Measurements from ENCODE around the gene ATE1. TPM values are rescaled to one million over a fixed set of nuclear protein-coding genes. Genes with fewer than 3 reads are reported as not detected.

The ATE1 gene
- total RNA-seq, 2 experiments from 2014 or later = 18.5 to 20.9 TPM

- ATAC-seq (ENCODE audit: poor library complexity) (no peak), DNase-seq (no peak)
- H3K27ac ChIP-seq (ENCODE audit: low read depth in 1 of 2, low read length in 2 of 2) = no peak overlapping the region
- intact Hi-C loops (cut with DNase I, micrococcal nuclease) = no loop called here
- Mint-ChIP-seq H3K4me1 (ENCODE audit: low read depth) (peaks cover 4% of the 10 kb centered on the region), H3K36me3 (ENCODE audit: low read depth) (peaks cover 65% of the 10 kb centered on the region), H3K27ac (no peak overlapping the region), H3K27me3 (no peaks in the 10 kb centered on the region), H3K4me3 (no peak overlapping the region), H3K9me3 (no peaks in the 10 kb centered on the region)
- no peaks in the 10 kb centered on the region for H3K4me1 ChIP-seq (ENCODE audit: insufficient read depth, low read length)
- no peaks in the 10 kb centered on the region for H3K9me3 ChIP-seq (ENCODE audit: control insufficient read depth in 1 of 2, insufficient read depth in 1 of 2, low read length in 2 of 2)
- no peaks in the 10 kb centered on the region for H3K27me3 ChIP-seq (ENCODE audit: control insufficient read depth in 1 of 2, insufficient read depth in 2 of 2, low read length in 2 of 2)
- TF ChIP-seq CTCF (IDR thresholded peaks at IDR 0.05) = no peak
- POLR2A ChIA-PET = no interaction called here
- CTCF ChIA-PET = no interaction called here
- peaks cover 33% of the 10 kb centered on the region for H3K36me3 ChIP-seq (ENCODE audit: insufficient read depth, low read length)
- no peak overlapping the region for H3K4me3 ChIP-seq (ENCODE audit: low read length)
These were observed 13.2 kb downstream of the ATE1 start for GRCh38 chr10:121914661-121915060.

GRCh38 chr10:121911421-121911697 lies 16.5 kb downstream of the ATE1 start:
- H3K27ac ChIP-seq (ENCODE audit: low read depth in 1 of 2, low read length in 2 of 2) = no peak overlapping the region
- Mint-ChIP-seq H3K27me3 (no peaks in the 10 kb centered on the region), H3K9me3 (no peaks in the 10 kb centered on the region), H3K4me3 (no peak overlapping the region), H3K27ac (no peak overlapping the region), H3K36me3 (ENCODE audit: low read depth) (peaks cover 66% of the 10 kb centered on the region), H3K4me1 (ENCODE audit: low read depth) (no peaks in the 10 kb centered on the region)
- POLR2A ChIA-PET = no interaction called here
- ATAC-seq (ENCODE audit: poor library complexity) (no peak), DNase-seq (no peak)
- H3K4me1 ChIP-seq (ENCODE audit: insufficient read depth, low read length) = no peaks in the 10 kb centered on the region
- no peak for TF ChIP-seq CTCF (IDR thresholded peaks at IDR 0.05)
- no peaks in the 10 kb centered on the region for H3K27me3 ChIP-seq (ENCODE audit: control insufficient read depth in 1 of 2, insufficient read depth in 2 of 2, low read length in 2 of 2)
- no peak overlapping the region for H3K4me3 ChIP-seq (ENCODE audit: low read length)
- CTCF ChIA-PET = interaction anchor here (0.8 kb wide), 1 partner anchor 10 kb away, joined by 5 read pairs; no protein-coding TSS in a partner anchor
- intact Hi-C loops (cut with DNase I, micrococcal nuclease) = no loop called here
- peaks cover 37% of the 10 kb centered on the region for H3K36me3 ChIP-seq (ENCODE audit: insufficient read depth, low read length)
- no peaks in the 10 kb centered on the region for H3K9me3 ChIP-seq (ENCODE audit: control insufficient read depth in 1 of 2, insufficient read depth in 1 of 2, low read length in 2 of 2)

GRCh38 chr10:121910673-121911420 lies 17.0 kb downstream of the ATE1 start:
- peak overlapping the region; percentile 32 for H3K27ac Mint-ChIP-seq
- no peaks in the 10 kb centered on the region for H3K4me1 Mint-ChIP-seq (ENCODE audit: low read depth)
- no peak for ATAC-seq (ENCODE audit: poor library complexity)
- Histone ChIP-seq H3K4me1 (ENCODE audit: insufficient read depth, low read length) (no peaks in the 10 kb centered on the region), H3K27me3 (ENCODE audit: control insufficient read depth in 1 of 2, insufficient read depth in 2 of 2, low read length in 2 of 2) (no peaks in the 10 kb centered on the region), H3K27ac (ENCODE audit: low read depth in 1 of 2, low read length in 2 of 2) (no peak overlapping the region), H3K4me3 (ENCODE audit: low read length) (no peak overlapping the region), H3K9me3 (ENCODE audit: control insufficient read depth in 1 of 2, insufficient read depth in 1 of 2, low read length in 2 of 2) (no peaks in the 10 kb centered on the region), H3K36me3 (ENCODE audit: insufficient read depth, low read length) (peaks cover 40% of the 10 kb centered on the region)
- ChIA-PET CTCF (interaction anchor here (0.8 kb wide), 1 partner anchor 10 kb away, joined by 5 read pairs; no protein-coding TSS in a partner anchor), POLR2A (no interaction called here)
- H3K27me3 Mint-ChIP-seq = no peaks in the 10 kb centered on the region
- DNase-seq = no peak
- intact Hi-C loops (cut with DNase I, micrococcal nuclease) = no loop called here
- H3K9me3 Mint-ChIP-seq = no peaks in the 10 kb centered on the region
- H3K36me3 Mint-ChIP-seq (ENCODE audit: low read depth) = peaks cover 63% of the 10 kb centered on the region
- H3K4me3 Mint-ChIP-seq = no peak overlapping the region
- no peak for TF ChIP-seq CTCF (IDR thresholded peaks at IDR 0.05)
